HG03521 (cell line): ENCODE measurements around the gene RERE.
"Not testable (repeated sequence)": the region's sequence is repeated elsewhere in the genome, so short reads cannot be mapped to it uniquely, and the experiment has no call there.

ENCODE experiments used
- ATAC-seq: cut with Tn5 transposase; IDR thresholded peaks from one replicate; pipeline ENCODE4 v1.9.1; 2021; ENCODE audit warnings: mild to moderate bottlenecking, moderate library complexity; ENCODE audit not compliant: unreplicated experiment

Gene RERE

DNA sequence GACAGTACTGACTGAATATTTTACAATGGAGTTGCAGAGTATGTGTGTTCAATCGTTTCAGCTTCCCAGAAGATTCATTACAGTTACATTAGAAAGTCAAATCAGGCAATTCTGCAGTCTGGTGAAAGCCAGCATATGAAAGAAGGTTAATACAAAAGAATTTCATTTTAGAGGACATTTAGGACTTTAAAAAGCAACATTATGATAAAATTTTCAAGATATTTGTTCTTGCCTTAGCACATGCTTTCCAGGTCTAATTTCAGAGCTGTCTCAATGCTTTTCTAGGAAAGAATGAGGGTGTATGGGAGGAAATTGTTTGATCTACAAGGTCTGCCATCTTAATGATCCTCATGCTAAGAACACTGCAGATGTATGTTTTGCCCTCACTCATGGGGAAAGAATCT, 63.2 kb downstream of the RERE start:
- ATAC-seq, result no peak

GRCh38 chr1:8753736-8754135, 63.7 kb downstream of the RERE start:
- ATAC-seq, result no peak

DNA sequence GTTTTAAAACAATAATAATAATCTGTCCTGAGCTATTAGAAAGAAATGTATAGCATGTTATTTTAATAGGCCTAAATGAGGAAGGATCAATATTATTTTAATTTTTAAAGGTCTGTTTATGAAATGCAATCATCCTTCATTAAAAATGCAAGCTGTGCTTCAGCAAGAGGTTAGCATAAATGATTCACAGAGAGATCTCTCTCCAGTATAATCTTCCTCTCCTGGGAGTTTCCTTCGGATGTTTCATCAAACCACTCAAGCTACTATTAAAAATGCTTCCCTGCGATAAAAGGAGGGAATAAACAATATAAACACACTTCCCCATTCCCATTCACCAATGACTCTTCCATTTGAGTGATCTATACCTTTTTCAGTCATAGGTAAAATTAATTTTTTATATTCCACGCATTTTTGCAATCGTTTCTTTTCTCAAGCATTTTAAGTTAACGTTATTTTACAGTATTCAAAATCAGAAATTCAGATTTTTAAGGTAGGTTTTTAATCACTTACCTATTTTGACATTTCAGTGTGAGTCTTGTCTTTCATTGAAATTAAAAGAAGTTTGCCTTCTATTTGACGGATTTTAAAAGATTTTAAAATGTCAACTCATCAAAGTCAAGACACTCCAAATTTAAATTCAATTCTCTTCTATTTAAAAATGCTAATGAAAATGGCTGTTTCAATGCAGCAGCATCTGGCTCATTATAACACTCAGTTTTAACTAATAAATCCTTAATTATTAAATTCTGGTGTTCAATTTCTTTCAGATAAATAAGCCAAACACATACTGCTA, 64.3 kb downstream of the RERE start:
- no peak for ATAC-seq

DNA sequence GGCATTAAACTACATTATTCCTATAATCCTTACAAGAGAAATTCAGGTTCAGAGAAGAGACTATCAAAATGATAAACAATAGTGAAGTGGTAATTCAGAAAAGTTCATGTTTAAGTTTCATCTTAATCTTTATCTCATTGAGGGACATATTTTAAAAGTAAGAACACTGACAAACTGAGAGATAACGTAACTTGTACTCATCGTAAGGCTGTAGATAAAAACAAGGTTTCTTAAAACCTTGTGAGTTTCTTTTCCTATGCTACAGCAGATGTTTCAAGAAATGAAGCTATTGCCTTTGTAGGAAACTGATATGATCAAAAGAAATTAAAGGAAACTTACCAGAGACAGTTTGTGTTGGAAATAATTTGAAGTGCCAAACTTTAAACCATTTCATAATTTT, 65.0 kb downstream of the RERE start:
- ATAC-seq, result no peak

DNA sequence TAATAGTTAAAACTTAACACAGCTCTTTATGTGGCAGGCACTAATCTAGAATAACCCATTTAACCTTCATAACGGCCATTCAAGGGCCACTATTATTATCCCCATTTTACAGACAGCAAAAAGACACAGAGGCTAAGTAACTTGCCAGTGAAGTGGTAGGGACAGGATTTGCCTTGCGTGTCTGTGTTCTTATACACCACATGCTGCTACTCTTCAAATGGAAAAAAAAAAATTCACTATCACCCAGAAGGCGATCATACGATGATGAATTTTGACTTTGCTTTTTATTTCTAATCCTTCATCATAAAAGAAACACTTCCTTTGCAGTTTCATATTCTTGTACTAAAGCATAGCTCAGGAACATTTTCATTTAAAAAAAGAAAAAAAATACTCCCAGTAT, 65.5 kb downstream of the RERE start:
- no peak for ATAC-seq

DNA sequence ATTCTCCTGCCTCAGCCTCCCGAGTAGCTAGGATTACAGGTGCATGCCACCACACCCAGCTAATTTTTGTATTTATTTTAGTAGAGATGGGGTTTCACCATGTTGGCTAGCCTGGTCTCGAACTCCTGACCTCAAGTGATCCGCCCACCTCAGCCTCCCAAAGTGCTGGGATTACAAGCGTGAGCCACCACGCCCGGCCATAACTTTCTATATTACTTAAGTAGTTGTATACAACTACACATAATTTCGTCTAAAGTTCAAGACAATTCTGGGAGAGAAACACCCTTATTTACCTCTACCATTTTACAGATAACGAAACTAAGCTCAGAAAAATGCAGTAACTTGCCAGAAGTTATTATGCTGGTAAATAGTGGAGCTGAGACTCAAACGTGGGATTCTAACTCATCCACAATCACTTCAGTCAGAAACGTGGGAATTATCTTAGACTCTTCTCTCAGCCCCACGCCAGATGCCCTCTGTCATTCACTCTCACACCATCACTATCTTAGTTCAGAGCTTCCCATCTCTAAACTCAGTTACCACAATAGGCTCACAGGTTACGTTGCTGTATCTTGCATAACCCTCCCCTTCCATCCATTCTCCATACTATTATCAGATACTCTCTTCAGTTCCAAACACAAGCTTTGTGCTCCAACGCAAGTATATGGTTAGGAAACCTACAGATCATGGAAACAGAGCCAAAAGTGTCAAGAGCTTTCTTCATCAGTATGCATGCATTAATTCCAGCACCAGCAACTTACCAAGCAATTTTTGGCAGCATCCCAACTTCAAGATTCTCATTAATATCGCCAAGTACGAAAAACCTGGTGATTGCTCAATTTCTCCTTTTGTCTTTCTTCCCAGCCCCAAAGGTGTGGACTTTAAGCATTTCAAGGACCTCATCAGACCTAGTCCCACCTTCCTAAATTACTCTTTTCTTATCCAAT, 69.3 kb downstream of the RERE start:
- ATAC-seq, result no peak

- ATAC-seq, result no peak
Measured at GRCh38 chr1:8746554-8746953, 70.9 kb downstream of the RERE start.

GRCh38 chr1:8745749-8746390, 71.6 kb downstream of the RERE start:
- no peak for ATAC-seq

DNA sequence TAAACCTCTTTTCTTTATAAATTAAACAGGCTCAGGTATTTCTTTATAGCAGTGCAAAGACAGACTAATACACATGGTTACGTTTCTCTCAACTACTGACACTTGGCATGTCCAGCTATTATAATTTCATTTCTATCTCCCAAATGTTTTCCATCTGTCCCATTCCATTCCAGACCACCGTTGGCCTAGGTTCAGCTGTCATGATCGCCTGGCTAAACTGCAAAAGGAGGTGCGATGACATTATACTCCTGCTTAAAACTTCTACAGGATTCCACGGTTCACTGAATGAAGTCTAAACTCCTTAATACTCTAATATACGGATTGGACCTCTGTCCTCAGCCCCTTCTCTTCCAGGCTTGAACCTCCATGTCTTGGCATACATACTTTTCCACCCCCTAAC, 72.1 kb downstream of the RERE start:
- ATAC-seq, result no peak

DNA sequence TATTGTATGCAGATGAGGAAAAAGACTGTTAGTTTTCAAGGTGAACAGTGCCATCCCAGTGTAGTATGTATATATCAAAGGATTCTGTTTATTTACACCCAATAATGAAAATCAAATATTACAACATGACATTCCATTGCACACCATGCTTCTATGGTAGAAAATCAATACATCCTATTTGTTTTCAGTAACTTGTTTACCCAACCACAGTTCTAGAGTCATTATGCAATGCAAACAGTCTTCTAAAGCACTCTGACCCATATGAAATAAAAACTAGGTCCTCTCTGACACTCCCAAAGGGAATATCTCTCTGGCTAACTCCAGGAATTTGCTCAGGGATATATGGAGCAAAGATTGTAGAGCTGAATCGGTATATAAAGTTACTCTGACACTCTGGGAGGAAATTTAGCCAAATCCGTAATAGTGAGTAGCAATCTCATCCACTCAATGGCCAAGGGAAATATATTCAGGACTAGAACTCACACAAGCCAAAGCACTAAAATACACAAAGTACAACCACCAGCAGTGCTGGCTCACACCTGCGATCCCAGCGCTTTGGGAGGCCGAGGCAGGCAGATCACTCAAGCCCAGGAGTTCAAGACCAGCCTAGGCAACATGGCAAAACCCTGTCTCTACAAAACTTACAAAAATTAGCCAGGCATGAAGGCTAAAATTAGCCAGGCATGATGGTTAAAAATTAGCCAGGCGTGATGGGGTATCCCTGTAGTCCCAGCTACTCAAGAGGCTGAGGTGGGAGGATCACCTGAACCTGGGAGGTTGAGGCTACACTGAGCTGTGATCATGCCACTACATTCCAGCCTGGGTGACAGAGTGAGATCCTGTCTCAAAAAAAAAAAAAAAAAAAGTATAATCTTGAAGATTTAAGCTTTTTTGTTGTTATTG, 75.2 kb downstream of the RERE start:
- ATAC-seq, result no peak

DNA sequence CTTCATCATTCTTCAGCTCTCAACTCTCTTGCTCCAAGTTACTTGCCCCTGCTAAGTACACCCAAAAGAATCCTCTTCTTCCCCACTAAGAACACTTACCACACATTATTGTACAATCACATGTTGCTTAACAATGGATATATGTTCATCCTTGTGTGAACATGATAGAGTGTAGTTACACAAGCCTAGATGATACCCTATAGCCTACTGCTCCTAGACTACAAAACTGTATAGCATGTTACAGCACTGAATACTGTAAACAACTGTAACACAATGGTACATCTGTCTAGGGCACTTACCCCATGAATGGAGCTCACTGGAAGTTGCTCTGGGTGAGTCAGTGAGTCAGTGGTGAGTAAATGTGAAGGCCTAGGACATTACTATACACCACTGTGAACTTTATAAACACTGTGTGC, 77.4 kb downstream of the RERE start:
- no peak for ATAC-seq

DNA sequence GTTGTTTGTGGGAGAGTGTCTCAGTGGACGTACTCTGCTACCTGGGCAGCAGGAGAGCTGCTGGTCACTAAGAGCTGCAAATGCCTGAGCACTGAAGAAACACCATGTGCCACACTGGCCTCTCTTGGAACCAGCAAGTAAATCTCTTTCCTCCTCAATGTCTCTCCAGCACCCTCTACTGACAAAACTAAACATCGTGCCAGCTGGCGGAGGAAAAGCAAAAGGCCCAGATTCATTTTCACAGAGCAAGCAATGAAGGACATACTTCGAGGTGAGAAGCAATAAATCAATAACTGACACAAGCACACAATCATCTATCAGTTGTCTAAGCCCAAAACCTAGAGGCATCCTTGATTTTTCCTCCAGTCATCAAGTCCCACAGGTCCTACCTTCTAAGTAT, 78.1 kb downstream of the RERE start:
- no peak for ATAC-seq

GRCh38 chr1:8736927-8737326, 80.5 kb downstream of the RERE start:
- ATAC-seq, result no peak

DNA sequence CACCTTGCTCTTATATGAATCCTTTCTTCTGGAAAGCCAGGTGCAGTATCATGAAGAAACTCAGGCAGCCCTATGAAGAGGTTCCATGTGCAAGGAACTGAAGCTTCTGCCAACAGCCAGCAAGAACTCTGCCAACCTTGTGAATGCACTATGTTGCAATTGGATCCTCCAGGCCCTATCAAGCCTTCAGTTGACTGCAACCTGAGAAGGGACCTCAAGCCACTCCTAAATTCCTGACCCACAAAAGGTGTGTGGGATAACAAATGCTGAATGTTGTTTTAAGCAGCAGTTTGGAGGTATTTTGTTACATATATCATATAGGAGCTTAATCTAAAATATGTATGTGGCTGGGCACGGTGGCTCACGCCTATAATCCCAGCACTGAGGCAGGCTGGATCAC, 84.0 kb downstream of the RERE start:
- no peak for ATAC-seq

DNA sequence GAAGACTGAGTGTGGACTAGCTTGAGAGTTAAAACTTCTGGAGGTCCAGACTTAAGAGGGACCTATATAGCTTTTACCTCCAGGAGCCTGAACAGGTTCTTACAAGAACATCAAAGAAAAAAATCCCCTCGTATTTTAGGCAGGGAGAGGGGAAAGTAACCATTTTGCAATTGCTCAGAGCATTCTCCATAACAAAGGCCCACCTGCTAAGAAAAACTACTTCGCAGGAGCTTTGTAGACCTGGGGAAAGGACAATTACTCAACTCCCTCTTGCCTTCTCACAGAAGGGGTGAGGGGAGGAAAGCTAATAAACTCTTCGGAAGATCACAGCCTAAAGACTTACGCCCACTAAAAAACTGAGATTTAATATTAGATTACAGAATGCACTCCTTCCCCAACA, 86.3 kb downstream of the RERE start:
- ATAC-seq, result no peak

GRCh38 chr1:8728464-8728863, 89.0 kb downstream of the RERE start:
- no peak for ATAC-seq

- ATAC-seq, result no peak
Measured at GRCh38 chr1:8727809-8728213, 89.6 kb downstream of the RERE start.

GRCh38 chr1:8727316-8727715, 90.1 kb downstream of the RERE start:
- ATAC-seq, result not testable (repeated sequence)

- not testable (repeated sequence) for ATAC-seq
Measured at GRCh38 chr1:8726801-8727186, 90.6 kb downstream of the RERE start.

DNA sequence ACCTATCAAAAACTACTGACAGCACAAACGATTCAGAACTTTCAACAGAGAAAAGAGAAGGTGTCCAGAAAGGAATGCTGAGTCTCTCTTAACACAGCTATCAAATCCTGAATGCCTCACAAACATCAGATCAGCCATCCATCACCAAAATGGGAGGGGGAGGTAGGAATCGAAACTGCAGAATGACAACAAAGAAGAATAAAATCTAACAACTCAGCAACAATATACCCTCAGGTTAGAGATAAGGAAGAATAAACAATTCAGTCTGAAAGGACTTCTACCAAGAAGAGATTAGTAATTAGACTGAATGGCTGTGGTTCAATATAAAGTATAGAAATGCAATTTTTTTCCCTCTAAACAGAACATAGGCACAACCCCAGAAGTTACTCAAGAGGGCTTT, 94.4 kb downstream of the RERE start:
- no peak for ATAC-seq

GRCh38 chr1:8722366-8722765, 95.1 kb downstream of the RERE start:
- no peak for ATAC-seq
